NOMO-1 treated with DMSO at 0.1 percent for 48 hours (cell line): ENCODE measurements around the gene VGF.
"Not testable (repeated sequence)": the region's sequence is repeated elsewhere in the genome, so short reads cannot be mapped to it uniquely, and the experiment has no call there.

Experiments
- DNase-seq: peaks from one replicate; lab custom pipeline; 2025; ENCODE audit not compliant: unreplicated experiment; lab: John Stamatoyannopoulos, UW

VGF gene

GRCh38 chr7:101140339-101140699, 25.1 kb downstream of the VGF start:
- no peak for DNase-seq

GRCh38 chr7:101138213-101138870, 27.0 kb downstream of the VGF start:
- DNase-seq: peak; percentile 97

- no peak for DNase-seq
These were observed 27.6 kb downstream of the VGF start for GRCh38 chr7:101137651-101138212.

GRCh38 chr7:101134399-101134980, 30.9 kb downstream of the VGF start:
- DNase-seq: peak; percentile 69

- DNase-seq: no peak
These were observed 31.6 kb downstream of the VGF start for GRCh38 chr7:101133621-101134398.

GRCh38 chr7:101132626-101133600, 32.5 kb downstream of the VGF start:
- not testable (repeated sequence) for DNase-seq

- DNase-seq: no peak
These were observed 35.7 kb downstream of the VGF start for GRCh38 chr7:101129603-101130117.

- DNase-seq: no peak
These were observed 37.1 kb downstream of the VGF start for GRCh38 chr7:101128040-101128834.

GRCh38 chr7:101127460-101128039, 37.8 kb downstream of the VGF start:
- no peak for DNase-seq

- no peak for DNase-seq
These were observed 38.5 kb downstream of the VGF start, which contains the start of gene SERPINE1 for GRCh38 chr7:101126651-101127459. Gene SERPINE1, plus strand, starts transcription at chr7:101127104. Its CDS starts 1,290 bp downstream, at chr7:101128394.

- no peak for DNase-seq
These were observed 39.2 kb downstream of the VGF start for GRCh38 chr7:101125989-101126650.

GRCh38 chr7:101124376-101125056, 40.9 kb downstream of the VGF start:
- DNase-seq: peak; percentile 54

- no peak for DNase-seq
These were observed 41.7 kb downstream of the VGF start for GRCh38 chr7:101123703-101124068.

- DNase-seq: no peak
These were observed 42.3 kb downstream of the VGF start for GRCh38 chr7:101122933-101123702.

- DNase-seq: peak; percentile 59
These were observed 43.1 kb downstream of the VGF start for GRCh38 chr7:101121991-101122932.

GRCh38 chr7:101121631-101121990, 43.8 kb downstream of the VGF start:
- DNase-seq: not testable (repeated sequence)
